GM20431 (cell line): ENCODE measurements around the gene CKMT2.
"Not testable (repeated sequence)": the region's sequence is repeated elsewhere in the genome, so short reads cannot be mapped to it uniquely, and the experiment has no call there.

Experiments
- in situ Hi-C: fragments of 300-500 bp; cut with MseI, MboI; formaldehyde crosslinking; loops from one replicate; pipeline ENCODE4 v1.15.0; 2020; ENCODE audit warnings: low sequenced_read_pairs; ENCODE audit not compliant: unreplicated experiment

The CKMT2 gene

DNA sequence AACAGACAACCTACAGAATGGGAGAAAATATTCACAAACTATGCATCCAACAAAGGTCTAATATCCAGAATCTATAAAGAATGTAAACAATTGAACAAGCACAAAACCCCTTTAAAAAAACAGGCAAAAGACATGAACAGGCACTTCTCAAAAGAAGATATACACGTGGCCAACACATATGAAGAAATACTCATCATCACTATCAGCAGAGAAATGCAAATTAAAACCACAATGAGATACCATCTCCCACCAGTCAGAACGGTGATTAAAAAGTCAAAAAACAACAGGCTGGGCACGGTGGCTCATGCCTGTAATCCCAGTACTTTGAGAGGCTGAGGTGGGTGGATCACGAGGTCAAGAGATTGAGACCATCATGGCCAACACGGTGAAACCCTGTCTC is 60.9 kb downstream of the CKMT2 start:
- in situ Hi-C loops: not testable (repeated sequence)

GRCh38 chr5:81297531-81297930 is 64.4 kb downstream of the CKMT2 start:
- in situ Hi-C loops: no loop called here

DNA sequence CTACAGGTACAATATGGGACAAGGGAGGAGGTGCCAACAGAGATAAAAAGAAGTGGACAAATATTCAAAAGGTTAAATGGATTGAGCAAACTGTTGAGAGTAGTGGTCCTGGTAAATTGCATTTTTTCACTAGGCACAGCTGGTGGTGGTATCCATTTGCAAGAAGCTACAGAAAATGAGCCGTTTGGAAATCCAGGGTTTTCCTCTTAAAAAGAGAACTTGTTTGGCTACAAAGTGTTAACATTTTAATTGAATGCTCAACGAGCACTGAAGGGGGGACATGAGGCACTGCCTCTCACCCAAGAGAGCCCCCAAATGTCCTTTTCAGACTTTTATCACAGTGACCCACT is 67.8 kb downstream of the CKMT2 start:
- in situ Hi-C loops: no loop called here

- in situ Hi-C loops: no loop called here
These were observed 68.3 kb downstream of the CKMT2 start, which contains the start of gene ZCCHC9 for GRCh38 chr5:81301271-81302015. Gene ZCCHC9, plus strand, starts transcription at chr5:81301587. Its CDS starts 3,171 bp downstream, at chr5:81304758.

DNA sequence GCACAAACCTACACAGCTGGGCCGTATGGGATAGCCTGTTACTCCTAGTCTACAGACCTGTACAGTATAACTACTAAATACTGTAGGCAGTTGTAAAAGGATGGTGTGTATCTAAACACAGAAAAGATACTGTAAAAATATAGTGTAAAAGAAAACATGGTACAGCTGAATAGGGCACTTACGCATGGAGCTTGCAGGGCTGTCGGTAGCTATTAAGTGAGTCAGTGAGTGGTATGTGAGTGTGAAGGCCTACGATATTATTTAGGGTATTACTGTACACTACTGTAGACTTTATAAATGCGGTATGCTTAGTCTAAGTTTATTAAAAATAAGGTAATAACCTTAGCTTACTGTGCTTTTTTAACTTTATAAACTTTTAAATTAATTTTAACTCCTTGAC is 69.5 kb downstream of the CKMT2 start:
- in situ Hi-C loops: no loop called here

- in situ Hi-C loops: no loop called here
These were observed 70.4 kb downstream of the CKMT2 start for GRCh38 chr5:81303563-81303962.

- in situ Hi-C loops: no loop called here
These were observed 72.7 kb downstream of the CKMT2 start for GRCh38 chr5:81305785-81306184.

DNA sequence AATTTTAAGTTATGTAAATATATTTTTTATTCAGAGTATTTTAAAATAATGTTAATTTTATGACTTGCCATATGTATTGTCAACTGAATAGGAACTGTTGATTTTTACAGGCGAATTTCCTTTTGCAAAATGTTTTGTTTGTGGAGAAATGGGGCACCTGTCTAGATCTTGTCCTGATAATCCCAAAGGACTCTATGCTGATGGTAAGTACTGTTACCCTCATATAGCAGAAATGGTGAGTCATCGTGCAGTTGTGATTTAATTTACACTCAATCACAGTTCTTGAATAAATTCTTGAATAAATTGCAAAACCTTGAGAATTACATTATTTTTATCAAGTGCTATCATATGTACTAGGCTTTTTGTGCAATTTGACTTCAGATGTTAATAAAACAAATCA is 75.7 kb downstream of the CKMT2 start:
- in situ Hi-C loops: no loop called here

DNA sequence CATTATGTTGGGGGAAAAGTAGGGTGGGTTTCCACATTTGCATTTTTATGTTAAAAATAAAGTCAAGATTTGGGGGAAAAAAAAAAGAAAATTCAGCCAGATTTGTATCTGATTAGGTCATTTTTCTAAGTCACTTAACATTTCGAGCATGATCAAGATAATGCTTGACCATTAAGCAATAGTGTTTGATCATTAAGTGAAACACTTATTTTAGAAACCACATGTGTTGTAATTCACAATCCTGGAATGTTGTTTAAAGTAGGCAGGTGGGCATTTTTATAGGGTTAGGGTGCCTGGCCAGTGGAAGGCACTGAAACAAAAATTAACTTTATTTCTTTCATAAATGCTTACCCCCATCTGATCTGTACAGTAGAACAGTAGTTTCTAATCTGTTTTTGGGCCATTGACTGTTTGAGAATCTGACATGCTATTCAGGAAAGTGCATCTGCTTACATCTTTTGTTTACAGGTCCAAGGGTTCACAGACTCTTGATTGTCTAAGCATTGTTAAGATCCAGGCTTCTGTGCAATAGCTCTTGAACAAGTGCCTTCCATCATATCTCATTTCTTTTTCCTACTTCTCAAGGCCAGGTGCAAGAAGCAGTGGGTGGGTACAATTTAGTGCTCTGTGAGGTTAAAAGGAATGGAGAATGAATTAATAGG is 77.4 kb downstream of the CKMT2 start:
- in situ Hi-C loops: no loop called here

- in situ Hi-C loops: no loop called here
These were observed 80.2 kb downstream of the CKMT2 start for GRCh38 chr5:81313278-81313677.

- in situ Hi-C loops: no loop called here
These were observed 80.6 kb downstream of the CKMT2 start for GRCh38 chr5:81313686-81314085.

GRCh38 chr5:81314581-81314980 is 81.5 kb downstream of the CKMT2 start:
- in situ Hi-C loops: no loop called here

DNA sequence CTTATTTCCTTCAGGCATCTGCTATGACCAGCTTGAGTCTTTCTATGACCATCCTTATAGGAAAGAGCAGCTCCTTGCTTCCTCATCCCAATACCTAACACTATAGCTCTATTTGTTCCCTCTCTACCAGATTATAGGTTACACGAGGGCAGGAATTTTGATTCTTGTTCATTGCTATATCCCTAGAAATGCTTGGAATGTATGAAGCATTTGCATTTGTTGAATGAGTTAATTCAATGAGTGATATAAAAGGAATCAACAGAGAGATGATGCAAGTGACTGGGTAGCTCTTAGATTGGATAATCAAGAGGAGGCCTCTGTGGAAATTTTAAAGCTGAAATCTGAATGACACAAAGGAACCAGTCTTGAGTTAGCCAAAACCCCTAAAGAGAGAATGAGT is 82.2 kb downstream of the CKMT2 start:
- in situ Hi-C loops: no loop called here

DNA sequence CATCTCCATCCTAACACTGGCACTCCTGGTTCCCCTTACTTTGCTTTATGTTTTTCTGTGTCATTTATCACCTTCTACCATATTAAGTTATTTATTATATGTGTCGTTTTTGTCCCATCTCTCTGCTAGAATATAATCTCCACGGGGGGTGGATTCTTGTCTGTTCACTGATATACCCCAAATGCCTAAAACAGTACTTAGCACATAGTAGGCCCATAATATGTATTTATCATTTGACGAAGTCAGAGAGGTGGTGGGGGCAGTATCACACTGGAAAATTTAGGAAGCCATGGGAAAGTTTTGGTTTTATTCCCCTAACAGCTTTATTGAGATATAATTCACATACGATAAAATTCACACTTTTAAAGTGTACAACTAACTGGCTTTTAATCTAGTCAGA is 82.7 kb downstream of the CKMT2 start:
- in situ Hi-C loops: no loop called here
